HCT116 (cell line): Measurements from ENCODE around the gene TP53TG5. TPM values are rescaled to one million over a fixed set of nuclear protein-coding genes. Genes with fewer than 3 reads are reported as not detected.

ENCODE experiments used
- ATAC-seq: fragments of 200-7000 bp; cut with Tn5 transposase; 2 replicates; pipeline ENCODE4 v1.9.1; 2020; ENCODE audit warnings: mild to moderate bottlenecking, moderate library complexity
- BruUV-seq: library from RNA; stranded (reverse); fragments of 400-500 nt; replicated peaks from 2 replicates; lab custom pipeline; 2021; lab: Mats Ljungman, UMichigan
- CTCF ChIA-PET: fragments of 300-600 bp; sonication (Branson Sonifier 250); formaldehyde crosslinking; loops from one replicate; lab custom pipeline; 2021; ENCODE audit warnings: antibody characterized with exemption; lab: Charles Lee
- POLR2A ChIA-PET: fragments of 300-600, 350-600 bp; sonication (Branson Sonifier 250); formaldehyde crosslinking; loops from one replicate; lab custom pipeline; 2021; ENCODE audit warnings: antibody characterized with exemption; lab: Charles Lee
- RAD21 ChIA-PET, 2 experiments: fragments of 300-600 bp; sonication (Branson Sonifier 250); formaldehyde crosslinking; loops; one replicate each; lab custom pipeline; 2023; ENCODE audit warnings: low total read pairs in 2 of 2; ENCODE audit not compliant: uncharacterized antibody in 2 of 2, unreplicated experiment in 2 of 2, low non-redundant PET in 1 of 2; lab: Charles Lee
- DNase-seq: peaks from one replicate; pipeline ENCODE4 v3.0.0-alpha.2; 2010; ENCODE audit warnings: low read depth, low spot score
- H2AFZ ChIP-seq: fragments of 200-600 bp; shearing (Covaris generic), sonication (generic); 2 replicates; pipeline ENCODE4 v1.6.1; 2017; ENCODE audit warnings: low read depth, mixed run types, mixed read lengths, antibody characterized with exemption, low read length; ENCODE audit not compliant: poor library complexity, severe bottlenecking
- H3K27ac ChIP-seq: 2 replicates; pipeline ENCODE4 v1.5.1; 2012; ENCODE audit warnings: low read depth, low read length
- H3K27me3 ChIP-seq: fragments of 200-600 bp; sonication (generic); 2 replicates; pipeline ENCODE4 v1.6.1; 2016; ENCODE audit warnings: mixed run types, low read length, mixed read lengths; ENCODE audit not compliant: insufficient read depth
- H3K36me3 ChIP-seq, 2 experiments: fragments of 200-500 bp in 1 of 2; fragments of 200-600 bp in 1 of 2; sonication (Bioruptor generic) in 1 of 2; sonication (generic) in 1 of 2; 2 replicates each; pipeline versions ENCODE4 v1.5.1 to v1.6.1; 2014 to 2016; ENCODE audit warnings: low read length in 2 of 2, inconsistent platforms in 1 of 2, mixed read lengths in 1 of 2, mixed run types in 1 of 2; ENCODE audit not compliant: insufficient read depth in 2 of 2, control insufficient read depth in 1 of 2
- H3K4me1 ChIP-seq, 2 experiments: fragments of 200-600 bp in 1 of 2; sonication (generic) in 1 of 2; 2 replicates each; pipeline versions ENCODE4 v1.5.1 to v1.6.1; 2012 to 2017; ENCODE audit warnings: low read length in 2 of 2, inconsistent platforms in 1 of 2, mild to moderate bottlenecking in 1 of 2, mixed read lengths in 1 of 2, mixed run types in 1 of 2, moderate library complexity in 1 of 2; ENCODE audit not compliant: insufficient read depth in 2 of 2, control insufficient read depth in 1 of 2
- H3K4me2 ChIP-seq: fragments of 200-600 bp; sonication (generic); 2 replicates; pipeline ENCODE4 v1.6.1; 2017; ENCODE audit warnings: mixed run types, low read length, mixed read lengths
- H3K4me3 ChIP-seq, 2 experiments: fragments of 200-600 bp in 1 of 2; sonication (generic) in 1 of 2; replicated peaks in 1 of 2; 2 replicates each; pipeline ENCODE4 v1.5.1; 2011 to 2016; ENCODE audit warnings: low read length in 2 of 2, control low read depth in 1 of 2, low read depth in 1 of 2, mild to moderate bottlenecking in 1 of 2, mixed read lengths in 1 of 2, mixed run types in 1 of 2
- H3K79me2 ChIP-seq: fragments of 200-600 bp; sonication (generic); 2 replicates; pipeline ENCODE4 v1.6.1; 2017; ENCODE audit warnings: mild to moderate bottlenecking, mixed run types, low read length, moderate library complexity, mixed read lengths; ENCODE audit not compliant: insufficient read depth
- H3K9ac ChIP-seq: fragments of 200-600 bp; sonication (generic); 2 replicates; pipeline ENCODE4 v1.6.1; 2016; ENCODE audit warnings: low read length, mixed read lengths
- H3K9me2 ChIP-seq: fragments of 200-600 bp; sonication (generic), shearing (Covaris generic); 2 replicates; pipeline ENCODE4 v1.6.1; 2017; ENCODE audit warnings: mixed run types, mild to moderate bottlenecking, moderate library complexity; ENCODE audit not compliant: insufficient read depth
- H3K9me3 ChIP-seq, 2 experiments: fragments of 200-500 bp in 1 of 2; fragments of 200-600 bp in 1 of 2; sonication (Bioruptor generic) in 1 of 2; sonication (generic) in 1 of 2; 2 replicates each; pipeline ENCODE4 v1.6.1; 2014 to 2017; ENCODE audit warnings: low read length in 2 of 2, mixed read lengths in 2 of 2, inconsistent platforms in 1 of 2, low read depth in 1 of 2, mild to moderate bottlenecking in 1 of 2, mixed run types in 1 of 2, moderate library complexity in 1 of 2; ENCODE audit not compliant: control insufficient read depth in 1 of 2, insufficient read depth in 1 of 2
- H4K20me1 ChIP-seq: fragments of 200-600 bp; sonication (generic), shearing (Covaris generic); 2 replicates; pipeline ENCODE4 v1.6.1; 2017; ENCODE audit warnings: mixed run types, mild to moderate bottlenecking, moderate library complexity; ENCODE audit not compliant: insufficient read depth
- ELF1 ChIP-seq: IDR thresholded peaks from 2 replicates; pipeline ENCODE4 v1.6.1; 2012; ENCODE audit warnings: low read depth, borderline replicate concordance
- FOSL1 ChIP-seq: IDR thresholded peaks from 2 replicates; pipeline ENCODE4 v1.6.1; 2012; ENCODE audit warnings: low read depth
- JUND ChIP-seq: IDR thresholded peaks from 2 replicates; pipeline ENCODE4 v1.6.1; 2012
- POLR2A ChIP-seq: IDR thresholded peaks from 2 replicates; pipeline ENCODE4 v1.7.0; 2011; ENCODE audit warnings: borderline replicate concordance; ENCODE audit not compliant: insufficient read depth, insufficient read length; ENCODE audit errors: extremely low read depth
- SIN3A ChIP-seq: IDR thresholded peaks from 2 replicates; pipeline ENCODE4 v1.6.1; 2012; ENCODE audit warnings: low read depth
- SP1 ChIP-seq: IDR thresholded peaks from 2 replicates; pipeline ENCODE4 v1.6.1; 2012; ENCODE audit warnings: low read depth
- TCF7L2 ChIP-seq: IDR thresholded peaks from 2 replicates; pipeline ENCODE4 v1.7.0; 2011; ENCODE audit warnings: borderline replicate concordance, inconsistent platforms; ENCODE audit not compliant: insufficient read depth, insufficient read length; ENCODE audit errors: extremely low read depth
- YY1 ChIP-seq: IDR thresholded peaks from 2 replicates; pipeline ENCODE4 v1.6.1; 2011; ENCODE audit warnings: low read length, low read depth, moderate library complexity, mild to moderate bottlenecking; ENCODE audit not compliant: insufficient replicate concordance; ENCODE audit errors: extremely low read depth
- ZFX ChIP-seq: fragments of 450-650 bp; IDR thresholded peaks from 2 replicates; pipeline ENCODE4 v1.6.1; 2017
- intact Hi-C: fragments of 100-400 bp; cut with micrococcal nuclease; formaldehyde crosslinking; loops from 2 replicates; pipeline ENCODE4 v1.10.0; 2022
- total RNA-seq: library from RNA; stranded (reverse); gene quantifications from one replicate; pipeline ENCODE4 v1.2.1, GENCODE V29; 2021; ENCODE audit not compliant: unreplicated experiment
- TF ChIP-seq, protein P1 (sequence below): IDR thresholded peaks from 2 replicates; pipeline ENCODE4 v1.6.1; 2012; ENCODE audit warnings: low read depth
- TF ChIP-seq, protein P2 (sequence below): IDR thresholded peaks from 2 replicates; pipeline ENCODE4 v1.6.1; 2012
- TF ChIP-seq, protein P3 (sequence below): IDR thresholded peaks from 2 replicates; pipeline ENCODE4 v1.6.1; 2012
- TF ChIP-seq, protein P4 (sequence below), 3 experiments: fragments of 200-600 bp in 1 of 3; sonication (generic) in 1 of 3; IDR thresholded peaks in 2 of 3; conservative IDR thresholded peaks in 1 of 3; 2 replicates each; pipeline ENCODE4 v1.5.1; 2012 to 2017; ENCODE audit warnings: low read depth in 2 of 3, low read length in 2 of 3, antibody characterized with exemption in 1 of 3, borderline replicate concordance in 1 of 3, control low read depth in 1 of 3, mild to moderate bottlenecking in 1 of 3, mixed read lengths in 1 of 3, mixed run types in 1 of 3, moderate library complexity in 1 of 3; ENCODE audit not compliant: insufficient read depth in 1 of 3

Gene TP53TG5
- total RNA-seq, 1 experiment from 2014 or later, result 0.76 TPM

DNA sequence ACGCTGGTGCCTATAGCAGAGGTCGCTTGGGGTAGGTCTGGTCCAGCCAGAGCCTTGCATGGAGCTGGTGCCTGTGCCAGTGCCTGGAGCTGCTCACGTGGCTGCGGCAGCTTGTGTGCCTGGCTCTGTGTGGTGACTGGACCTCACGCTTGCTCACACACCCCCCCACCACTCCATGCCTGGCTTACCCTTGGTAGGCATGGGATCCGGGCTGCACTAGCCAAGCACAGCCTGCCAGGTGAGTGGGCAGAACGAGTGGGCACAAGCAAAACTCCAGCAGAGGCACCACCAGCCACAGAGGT, 16.9 kb upstream of the TP53TG5 start:
- intact Hi-C loops, result no loop called here
- Histone ChIP-seq H3K79me2 (no peaks in the 10 kb centered on the region), H3K9me3 (peaks cover 0 to 7% of the 10 kb centered on the region in 2 experiments; a peak in 1 of 4 replicates), H3K4me3 (no peak overlapping the region), H3K9ac (no peak overlapping the region), H3K4me2 (no peak overlapping the region), H4K20me1 (no peaks in the 10 kb centered on the region), H3K9me2 (no peaks in the 10 kb centered on the region), H2AFZ (no peak overlapping the region), H3K27me3 (no peaks in the 10 kb centered on the region), H3K36me3 (no peaks in the 10 kb centered on the region), H3K4me1 (no peaks in the 10 kb centered on the region), H3K27ac (no peak overlapping the region)
- DNase-seq (no peak), ATAC-seq (no peak)
- TF ChIP-seq SIN3A (no peak), POLR2A (no peak), JUND (no peak), YY1 (no peak)
- no TSS peak for BruUV-seq
- CTCF ChIA-PET, result no interaction called here
- RAD21 ChIA-PET, result no interaction called here
- POLR2A ChIA-PET, result no interaction called here

DNA sequence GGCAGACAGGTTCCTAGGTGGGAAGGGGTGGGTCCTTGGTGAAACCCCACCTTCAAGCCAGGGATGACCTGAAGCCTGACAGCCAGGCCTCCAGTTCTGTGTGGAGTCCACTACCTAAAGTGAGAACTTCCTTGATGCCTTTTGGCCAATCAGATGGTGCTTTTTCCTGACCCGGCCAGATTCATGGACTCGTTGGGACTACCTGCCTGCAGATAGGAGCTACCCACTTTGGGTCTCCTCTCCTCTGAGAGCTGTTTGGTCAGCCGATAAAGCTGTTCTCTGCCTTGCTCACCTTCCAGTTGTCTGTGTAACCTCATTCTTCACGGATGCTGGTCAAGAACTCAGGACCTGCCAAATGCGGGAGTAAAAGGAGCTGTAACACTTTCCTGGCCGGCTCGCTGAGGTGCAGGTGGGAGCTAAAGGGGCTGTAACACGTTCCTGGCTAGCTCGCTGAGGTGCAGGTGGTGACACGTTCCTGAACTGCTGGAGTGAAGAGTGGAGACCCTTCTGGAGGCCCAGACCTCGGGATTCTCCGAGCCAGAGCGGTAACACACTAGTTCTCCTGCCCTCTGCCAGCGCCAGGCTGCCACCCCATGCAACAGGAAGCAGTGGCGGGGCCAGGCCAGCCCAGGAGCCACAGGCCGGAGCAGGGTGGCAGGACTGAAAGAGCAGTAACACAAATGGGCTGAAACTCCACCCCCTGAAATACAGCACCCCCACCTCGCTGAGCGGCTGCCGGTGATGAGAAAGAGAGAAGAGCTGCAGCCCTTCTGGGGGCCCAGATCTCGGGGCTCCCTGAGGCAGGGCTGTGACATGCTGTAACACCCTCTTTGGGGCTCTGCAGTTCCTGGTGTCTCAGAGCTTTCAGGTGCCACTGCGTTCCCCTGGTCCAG, 16.3 kb upstream of the TP53TG5 start:
- DNase-seq (no peak), ATAC-seq (no peak)
- TF ChIP-seq, protein P1, sequence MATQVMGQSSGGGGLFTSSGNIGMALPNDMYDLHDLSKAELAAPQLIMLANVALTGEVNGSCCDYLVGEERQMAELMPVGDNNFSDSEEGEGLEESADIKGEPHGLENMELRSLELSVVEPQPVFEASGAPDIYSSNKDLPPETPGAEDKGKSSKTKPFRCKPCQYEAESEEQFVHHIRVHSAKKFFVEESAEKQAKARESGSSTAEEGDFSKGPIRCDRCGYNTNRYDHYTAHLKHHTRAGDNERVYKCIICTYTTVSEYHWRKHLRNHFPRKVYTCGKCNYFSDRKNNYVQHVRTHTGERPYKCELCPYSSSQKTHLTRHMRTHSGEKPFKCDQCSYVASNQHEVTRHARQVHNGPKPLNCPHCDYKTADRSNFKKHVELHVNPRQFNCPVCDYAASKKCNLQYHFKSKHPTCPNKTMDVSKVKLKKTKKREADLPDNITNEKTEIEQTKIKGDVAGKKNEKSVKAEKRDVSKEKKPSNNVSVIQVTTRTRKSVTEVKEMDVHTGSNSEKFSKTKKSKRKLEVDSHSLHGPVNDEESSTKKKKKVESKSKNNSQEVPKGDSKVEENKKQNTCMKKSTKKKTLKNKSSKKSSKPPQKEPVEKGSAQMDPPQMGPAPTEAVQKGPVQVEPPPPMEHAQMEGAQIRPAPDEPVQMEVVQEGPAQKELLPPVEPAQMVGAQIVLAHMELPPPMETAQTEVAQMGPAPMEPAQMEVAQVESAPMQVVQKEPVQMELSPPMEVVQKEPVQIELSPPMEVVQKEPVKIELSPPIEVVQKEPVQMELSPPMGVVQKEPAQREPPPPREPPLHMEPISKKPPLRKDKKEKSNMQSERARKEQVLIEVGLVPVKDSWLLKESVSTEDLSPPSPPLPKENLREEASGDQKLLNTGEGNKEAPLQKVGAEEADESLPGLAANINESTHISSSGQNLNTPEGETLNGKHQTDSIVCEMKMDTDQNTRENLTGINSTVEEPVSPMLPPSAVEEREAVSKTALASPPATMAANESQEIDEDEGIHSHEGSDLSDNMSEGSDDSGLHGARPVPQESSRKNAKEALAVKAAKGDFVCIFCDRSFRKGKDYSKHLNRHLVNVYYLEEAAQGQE, result no peak
- TF ChIP-seq, protein P2, sequence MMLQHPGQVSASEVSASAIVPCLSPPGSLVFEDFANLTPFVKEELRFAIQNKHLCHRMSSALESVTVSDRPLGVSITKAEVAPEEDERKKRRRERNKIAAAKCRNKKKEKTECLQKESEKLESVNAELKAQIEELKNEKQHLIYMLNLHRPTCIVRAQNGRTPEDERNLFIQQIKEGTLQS, result no peak
- no peak for TF ChIP-seq JUND
- no peak for TF ChIP-seq POLR2A
- no peak for TF ChIP-seq SP1
- TF ChIP-seq ELF1, result no peak
- TF ChIP-seq TCF7L2, result no peak
- TF ChIP-seq FOSL1, result no peak
- TF ChIP-seq, protein P3, sequence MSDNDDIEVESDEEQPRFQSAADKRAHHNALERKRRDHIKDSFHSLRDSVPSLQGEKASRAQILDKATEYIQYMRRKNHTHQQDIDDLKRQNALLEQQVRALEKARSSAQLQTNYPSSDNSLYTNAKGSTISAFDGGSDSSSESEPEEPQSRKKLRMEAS, result no peak
- TF ChIP-seq, protein P4, sequence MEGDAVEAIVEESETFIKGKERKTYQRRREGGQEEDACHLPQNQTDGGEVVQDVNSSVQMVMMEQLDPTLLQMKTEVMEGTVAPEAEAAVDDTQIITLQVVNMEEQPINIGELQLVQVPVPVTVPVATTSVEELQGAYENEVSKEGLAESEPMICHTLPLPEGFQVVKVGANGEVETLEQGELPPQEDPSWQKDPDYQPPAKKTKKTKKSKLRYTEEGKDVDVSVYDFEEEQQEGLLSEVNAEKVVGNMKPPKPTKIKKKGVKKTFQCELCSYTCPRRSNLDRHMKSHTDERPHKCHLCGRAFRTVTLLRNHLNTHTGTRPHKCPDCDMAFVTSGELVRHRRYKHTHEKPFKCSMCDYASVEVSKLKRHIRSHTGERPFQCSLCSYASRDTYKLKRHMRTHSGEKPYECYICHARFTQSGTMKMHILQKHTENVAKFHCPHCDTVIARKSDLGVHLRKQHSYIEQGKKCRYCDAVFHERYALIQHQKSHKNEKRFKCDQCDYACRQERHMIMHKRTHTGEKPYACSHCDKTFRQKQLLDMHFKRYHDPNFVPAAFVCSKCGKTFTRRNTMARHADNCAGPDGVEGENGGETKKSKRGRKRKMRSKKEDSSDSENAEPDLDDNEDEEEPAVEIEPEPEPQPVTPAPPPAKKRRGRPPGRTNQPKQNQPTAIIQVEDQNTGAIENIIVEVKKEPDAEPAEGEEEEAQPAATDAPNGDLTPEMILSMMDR (IDR thresholded peaks at IDR 0.05 in 2 of 3, conservative IDR thresholded peaks at IDR 0.05 in 1 of 3; ENCODE audit: borderline replicate concordance in 1 of 3, insufficient read depth in 1 of 3, low read depth in 2 of 3, low read length in 2 of 3), result no peak
- TF ChIP-seq ZFX, result no peak
- Histone ChIP-seq H3K9ac (no peak overlapping the region), H2AFZ (no peak overlapping the region), H3K9me2 (no peaks in the 10 kb centered on the region), H3K27me3 (no peaks in the 10 kb centered on the region), H3K36me3 (no peaks in the 10 kb centered on the region), H3K4me1 (no peaks in the 10 kb centered on the region), H4K20me1 (no peaks in the 10 kb centered on the region), H3K9me3 (peaks cover 0 to under 1% of the 10 kb centered on the region in 2 experiments; a peak in 1 of 4 replicates), H3K79me2 (no peaks in the 10 kb centered on the region), H3K4me2 (no peak overlapping the region), H3K4me3 (no peak overlapping the region), H3K27ac (no peak overlapping the region)
- intact Hi-C loops, result no loop called here
- RAD21 ChIA-PET, result no interaction called here
- BruUV-seq, result no TSS peak
- CTCF ChIA-PET, result no interaction called here
- POLR2A ChIA-PET, result no interaction called here
